ENCODE results near the gene RAB11B. TPM values are rescaled to one million over a fixed set of nuclear protein-coding genes. Genes with fewer than 3 reads are reported as not detected.

Gene RAB11B
- total RNA-seq, 1 experiment from 2014 or later, result 135 TPM

DNA sequence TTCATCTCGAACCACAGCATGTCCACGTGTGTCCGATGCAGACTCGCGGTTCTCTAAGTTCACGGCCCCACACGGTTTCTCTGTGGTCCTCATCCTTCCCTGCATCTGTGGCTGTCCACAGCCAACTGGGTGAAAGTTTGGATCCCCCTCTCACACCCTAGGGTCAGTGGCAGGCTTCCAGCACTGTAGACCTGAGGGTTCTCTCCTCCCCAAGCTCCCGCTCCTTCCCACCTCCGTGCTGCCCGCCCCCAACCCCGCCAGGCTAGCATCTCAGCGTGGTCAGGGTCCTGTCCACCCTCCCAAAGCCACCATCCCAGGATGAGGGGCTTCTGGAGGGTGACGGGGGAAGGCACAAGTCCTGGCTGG, 23.2 kb upstream of the RAB11B start:
- TF ChIP-seq POLR2AphosphoS5 (IDR thresholded peaks at IDR 0.05; ENCODE audit: low read depth, low read length) (no peak), SIN3A (IDR thresholded peaks at IDR 0.05; ENCODE audit: borderline replicate concordance, insufficient read depth, low read depth, low read length) (no peak), TCF7L2 (IDR thresholded peaks at IDR 0.05; ENCODE audit: low read depth, low read length) (no peak), REST (IDR thresholded peaks at IDR 0.05; ENCODE audit: insufficient read depth in 1 of 2, low read depth in 2 of 2, low read length in 1 of 2) (no peak)
- no TSS peak for BruUV-seq (replicated peaks)
- ChIA-PET POLR2A (no interaction called here), CTCF (no interaction called here)
- Histone ChIP-seq H3K4me1 (ENCODE audit: control insufficient read depth, insufficient read depth, low read length) (peaks cover 25% of the 10 kb centered on the region), H3K27me3 (ENCODE audit: control insufficient read depth, insufficient read depth, low read length) (no peaks in the 10 kb centered on the region), H3K36me3 (ENCODE audit: control insufficient read depth, insufficient read depth, low read length) (no peaks in the 10 kb centered on the region; the same call in 1 of the 2 replicates), H3K9me3 (ENCODE audit: control insufficient read depth, insufficient read depth, low read depth, low read length) (no peaks in the 10 kb centered on the region), H3K4me3 (ENCODE audit: low read depth in 2 of 2, low read length in 2 of 2) (peak overlapping the region in 1 of 2 experiments; percentile 39; a peak in 2 of 4 replicates), H3K27ac (ENCODE audit: low read length) (peak overlapping the region; percentile 79)
- DNase-seq (ENCODE audit: low read depth, low spot score), result no peak
- intact Hi-C loops (cut with micrococcal nuclease; ENCODE audit: unreplicated experiment) (no loop called here), in situ Hi-C loops (cut with HindIII; ENCODE audit: low pct_unique_long_range_greater_than_20kb, low sequenced_read_pairs) (no loop called here)
- ATAC-seq, result no peak

DNA sequence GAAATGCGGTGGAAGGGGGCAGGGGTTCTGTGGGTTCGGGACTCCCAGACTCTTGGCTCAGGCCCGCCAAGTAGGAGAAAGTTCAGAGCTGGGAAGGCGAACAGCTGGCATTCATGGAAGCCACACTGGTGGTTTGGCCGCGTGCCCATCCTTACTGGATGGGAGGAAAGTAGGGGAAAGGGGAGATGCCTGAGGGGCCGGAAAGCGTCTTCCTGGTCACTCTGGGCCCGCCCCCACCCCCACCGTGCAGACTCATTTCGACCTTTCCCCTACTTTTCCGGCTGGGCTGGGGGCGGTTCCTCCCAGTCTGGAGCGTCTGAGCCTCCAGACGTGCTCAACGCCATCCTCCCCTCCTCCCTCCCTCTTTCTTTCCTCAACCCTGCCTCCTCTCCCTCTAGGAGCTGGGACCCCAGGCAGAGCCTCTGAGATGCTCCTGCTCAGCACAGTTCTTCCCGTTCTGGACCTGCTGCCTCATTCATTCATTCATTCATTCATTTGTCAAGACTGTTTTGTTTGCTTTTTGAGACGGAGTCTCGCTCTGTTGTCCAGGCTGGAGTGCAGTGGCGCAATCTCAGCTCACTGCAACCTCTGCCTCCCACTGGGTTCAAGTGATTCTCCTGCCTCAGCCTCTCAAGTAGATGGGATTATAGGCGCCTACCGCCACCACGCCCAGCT, 22.7 kb upstream of the RAB11B start:
- BruUV-seq (replicated peaks), result no TSS peak
- Histone ChIP-seq H3K4me1 (ENCODE audit: control insufficient read depth, insufficient read depth, low read length) (peaks cover 21% of the 10 kb centered on the region), H3K9me3 (ENCODE audit: control insufficient read depth, insufficient read depth, low read depth, low read length) (no peaks in the 10 kb centered on the region), H3K4me3 (ENCODE audit: low read depth in 2 of 2, low read length in 2 of 2) (peak overlapping the region in 1 of 2 experiments; percentile 39; a peak in 2 of 4 replicates), H3K36me3 (ENCODE audit: control insufficient read depth, insufficient read depth, low read length) (no peaks in the 10 kb centered on the region; the same call in none of the 2 replicates), H3K27ac (ENCODE audit: low read length) (peak overlapping the region; percentile 79), H3K27me3 (ENCODE audit: control insufficient read depth, insufficient read depth, low read length) (no peaks in the 10 kb centered on the region)
- TF ChIP-seq POLR2AphosphoS5 (IDR thresholded peaks at IDR 0.05; ENCODE audit: low read depth, low read length), result peak; percentile 66; the same call in 1 of the 2 replicates
- TF ChIP-seq REST (IDR thresholded peaks at IDR 0.05; ENCODE audit: insufficient read depth in 1 of 2, low read depth in 2 of 2, low read length in 1 of 2), result no peak
- ATAC-seq (peak; percentile 17), DNase-seq (ENCODE audit: low read depth, low spot score) (no peak)
- in situ Hi-C loops (cut with HindIII; ENCODE audit: low pct_unique_long_range_greater_than_20kb, low sequenced_read_pairs) (no loop called here), intact Hi-C loops (cut with micrococcal nuclease; ENCODE audit: unreplicated experiment) (no loop called here)
- ChIA-PET CTCF (no interaction called here), POLR2A (no interaction called here)
